HEK293 (cell line): ENCODE results near the gene CCDC142.

Experiments used
- KLF9 ChIP-seq: fragments of 450-650 bp; formaldehyde crosslinking; IDR thresholded peaks from 2 replicates; pipeline ENCODE4 v1.5.1; 2016; ENCODE audit warnings: missing biosample characterization, missing genetic modification characterization, low read depth
- SETDB1 ChIP-seq: IDR thresholded peaks from one replicate; pipeline ENCODE4 v1.6.1; 2017; ENCODE audit warnings: mild to moderate bottlenecking, low read length, moderate library complexity, mixed read lengths; ENCODE audit not compliant: insufficient read length
- SP2 ChIP-seq: fragments of 450-650 bp; formaldehyde crosslinking; IDR thresholded peaks from 2 replicates; pipeline ENCODE4 v1.5.1; 2016; ENCODE audit warnings: missing biosample characterization, missing genetic modification characterization
- YY1 ChIP-seq: fragments of 450-650 bp; formaldehyde crosslinking; IDR thresholded peaks from 2 replicates; pipeline ENCODE4 v1.5.1; 2018; ENCODE audit warnings: missing biosample characterization, missing genetic modification characterization
- ZNF24 ChIP-seq: fragments of 450-650 bp; formaldehyde crosslinking; IDR thresholded peaks from 2 replicates; pipeline ENCODE4 v1.5.1; 2016; ENCODE audit warnings: missing biosample characterization, missing genetic modification characterization
- ZNF560 ChIP-seq: fragments of 450-650 bp; formaldehyde crosslinking; IDR thresholded peaks from 2 replicates; pipeline ENCODE4 v1.5.1; 2017; ENCODE audit warnings: missing biosample characterization, missing genetic modification characterization, borderline replicate concordance
- TF ChIP-seq, protein P1 (sequence below): fragments of 450-650 bp; formaldehyde crosslinking; IDR thresholded peaks from 2 replicates; pipeline ENCODE4 v1.5.1; 2016; ENCODE audit warnings: missing biosample characterization, missing genetic modification characterization
- TF ChIP-seq, protein P2 (sequence below): fragments of 450-650 bp; formaldehyde crosslinking; IDR thresholded peaks from 2 replicates; pipeline ENCODE4 v1.5.1; 2016; ENCODE audit warnings: missing biosample characterization, missing genetic modification characterization
- TF ChIP-seq, protein P3 (sequence below): fragments of 450-650 bp; formaldehyde crosslinking; IDR thresholded peaks from 2 replicates; pipeline ENCODE4 v1.5.1; 2017; ENCODE audit warnings: missing biosample characterization, missing genetic modification characterization
- TF ChIP-seq, protein P4 (sequence below): fragments of 450-650 bp; formaldehyde crosslinking; IDR thresholded peaks from 2 replicates; pipeline ENCODE4 v1.5.1; 2016; ENCODE audit warnings: missing biosample characterization, missing genetic modification characterization
- TF ChIP-seq, protein P5 (sequence below): fragments of 450-650 bp; formaldehyde crosslinking; IDR thresholded peaks from 2 replicates; pipeline ENCODE4 v1.5.1; 2016; ENCODE audit warnings: missing biosample characterization, missing genetic modification characterization

DNA sequence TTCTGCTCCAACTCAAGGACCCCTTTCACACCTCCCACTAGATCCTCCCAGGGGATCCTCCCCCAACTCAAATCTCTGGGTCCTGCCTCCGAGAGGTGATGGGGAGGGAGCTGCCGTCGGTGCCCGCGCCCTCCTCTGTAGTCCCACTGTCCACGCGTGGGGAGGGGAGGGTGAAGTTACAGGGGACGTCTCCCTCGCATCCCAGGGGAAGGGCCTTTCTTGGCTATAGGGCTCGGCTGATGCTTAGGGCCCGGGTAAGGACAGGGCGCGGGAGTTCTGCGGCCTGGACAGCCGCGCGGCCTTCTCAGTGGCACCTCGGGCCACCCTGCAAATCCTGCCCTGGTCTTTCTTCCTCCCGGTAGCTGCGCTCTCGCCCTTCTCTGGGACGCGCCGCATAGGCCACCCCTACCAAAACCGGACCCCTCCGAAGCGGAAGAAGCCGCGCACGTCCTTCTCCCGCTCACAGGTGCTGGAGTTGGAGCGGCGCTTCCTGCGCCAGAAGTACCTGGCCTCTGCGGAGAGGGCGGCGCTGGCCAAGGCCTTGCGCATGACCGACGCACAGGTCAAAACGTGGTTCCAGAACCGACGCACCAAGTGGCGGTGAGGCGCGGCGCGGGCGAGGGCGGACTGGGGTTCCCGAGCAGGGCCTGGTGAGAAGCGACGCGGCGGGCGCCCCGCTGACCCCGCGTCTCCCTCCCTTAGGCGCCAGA is 32.6 kb upstream of the CCDC142 start:
- no peak for TF ChIP-seq ZNF560 (tag by site-specific recombination)
- no peak for TF ChIP-seq SP2
- TF ChIP-seq, protein P1, sequence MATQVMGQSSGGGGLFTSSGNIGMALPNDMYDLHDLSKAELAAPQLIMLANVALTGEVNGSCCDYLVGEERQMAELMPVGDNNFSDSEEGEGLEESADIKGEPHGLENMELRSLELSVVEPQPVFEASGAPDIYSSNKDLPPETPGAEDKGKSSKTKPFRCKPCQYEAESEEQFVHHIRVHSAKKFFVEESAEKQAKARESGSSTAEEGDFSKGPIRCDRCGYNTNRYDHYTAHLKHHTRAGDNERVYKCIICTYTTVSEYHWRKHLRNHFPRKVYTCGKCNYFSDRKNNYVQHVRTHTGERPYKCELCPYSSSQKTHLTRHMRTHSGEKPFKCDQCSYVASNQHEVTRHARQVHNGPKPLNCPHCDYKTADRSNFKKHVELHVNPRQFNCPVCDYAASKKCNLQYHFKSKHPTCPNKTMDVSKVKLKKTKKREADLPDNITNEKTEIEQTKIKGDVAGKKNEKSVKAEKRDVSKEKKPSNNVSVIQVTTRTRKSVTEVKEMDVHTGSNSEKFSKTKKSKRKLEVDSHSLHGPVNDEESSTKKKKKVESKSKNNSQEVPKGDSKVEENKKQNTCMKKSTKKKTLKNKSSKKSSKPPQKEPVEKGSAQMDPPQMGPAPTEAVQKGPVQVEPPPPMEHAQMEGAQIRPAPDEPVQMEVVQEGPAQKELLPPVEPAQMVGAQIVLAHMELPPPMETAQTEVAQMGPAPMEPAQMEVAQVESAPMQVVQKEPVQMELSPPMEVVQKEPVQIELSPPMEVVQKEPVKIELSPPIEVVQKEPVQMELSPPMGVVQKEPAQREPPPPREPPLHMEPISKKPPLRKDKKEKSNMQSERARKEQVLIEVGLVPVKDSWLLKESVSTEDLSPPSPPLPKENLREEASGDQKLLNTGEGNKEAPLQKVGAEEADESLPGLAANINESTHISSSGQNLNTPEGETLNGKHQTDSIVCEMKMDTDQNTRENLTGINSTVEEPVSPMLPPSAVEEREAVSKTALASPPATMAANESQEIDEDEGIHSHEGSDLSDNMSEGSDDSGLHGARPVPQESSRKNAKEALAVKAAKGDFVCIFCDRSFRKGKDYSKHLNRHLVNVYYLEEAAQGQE (tag by site-specific recombination): no peak
- TF ChIP-seq YY1 (tag by site-specific recombination): no peak
- no peak for TF ChIP-seq ZNF24 (tag by site-specific recombination)
- TF ChIP-seq, protein P2, sequence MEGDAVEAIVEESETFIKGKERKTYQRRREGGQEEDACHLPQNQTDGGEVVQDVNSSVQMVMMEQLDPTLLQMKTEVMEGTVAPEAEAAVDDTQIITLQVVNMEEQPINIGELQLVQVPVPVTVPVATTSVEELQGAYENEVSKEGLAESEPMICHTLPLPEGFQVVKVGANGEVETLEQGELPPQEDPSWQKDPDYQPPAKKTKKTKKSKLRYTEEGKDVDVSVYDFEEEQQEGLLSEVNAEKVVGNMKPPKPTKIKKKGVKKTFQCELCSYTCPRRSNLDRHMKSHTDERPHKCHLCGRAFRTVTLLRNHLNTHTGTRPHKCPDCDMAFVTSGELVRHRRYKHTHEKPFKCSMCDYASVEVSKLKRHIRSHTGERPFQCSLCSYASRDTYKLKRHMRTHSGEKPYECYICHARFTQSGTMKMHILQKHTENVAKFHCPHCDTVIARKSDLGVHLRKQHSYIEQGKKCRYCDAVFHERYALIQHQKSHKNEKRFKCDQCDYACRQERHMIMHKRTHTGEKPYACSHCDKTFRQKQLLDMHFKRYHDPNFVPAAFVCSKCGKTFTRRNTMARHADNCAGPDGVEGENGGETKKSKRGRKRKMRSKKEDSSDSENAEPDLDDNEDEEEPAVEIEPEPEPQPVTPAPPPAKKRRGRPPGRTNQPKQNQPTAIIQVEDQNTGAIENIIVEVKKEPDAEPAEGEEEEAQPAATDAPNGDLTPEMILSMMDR (tag by site-specific recombination): no peak
- TF ChIP-seq, protein P3, sequence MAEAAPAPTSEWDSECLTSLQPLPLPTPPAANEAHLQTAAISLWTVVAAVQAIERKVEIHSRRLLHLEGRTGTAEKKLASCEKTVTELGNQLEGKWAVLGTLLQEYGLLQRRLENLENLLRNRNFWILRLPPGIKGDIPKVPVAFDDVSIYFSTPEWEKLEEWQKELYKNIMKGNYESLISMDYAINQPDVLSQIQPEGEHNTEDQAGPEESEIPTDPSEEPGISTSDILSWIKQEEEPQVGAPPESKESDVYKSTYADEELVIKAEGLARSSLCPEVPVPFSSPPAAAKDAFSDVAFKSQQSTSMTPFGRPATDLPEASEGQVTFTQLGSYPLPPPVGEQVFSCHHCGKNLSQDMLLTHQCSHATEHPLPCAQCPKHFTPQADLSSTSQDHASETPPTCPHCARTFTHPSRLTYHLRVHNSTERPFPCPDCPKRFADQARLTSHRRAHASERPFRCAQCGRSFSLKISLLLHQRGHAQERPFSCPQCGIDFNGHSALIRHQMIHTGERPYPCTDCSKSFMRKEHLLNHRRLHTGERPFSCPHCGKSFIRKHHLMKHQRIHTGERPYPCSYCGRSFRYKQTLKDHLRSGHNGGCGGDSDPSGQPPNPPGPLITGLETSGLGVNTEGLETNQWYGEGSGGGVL: no peak
- TF ChIP-seq KLF9: no peak
- TF ChIP-seq, protein P4, sequence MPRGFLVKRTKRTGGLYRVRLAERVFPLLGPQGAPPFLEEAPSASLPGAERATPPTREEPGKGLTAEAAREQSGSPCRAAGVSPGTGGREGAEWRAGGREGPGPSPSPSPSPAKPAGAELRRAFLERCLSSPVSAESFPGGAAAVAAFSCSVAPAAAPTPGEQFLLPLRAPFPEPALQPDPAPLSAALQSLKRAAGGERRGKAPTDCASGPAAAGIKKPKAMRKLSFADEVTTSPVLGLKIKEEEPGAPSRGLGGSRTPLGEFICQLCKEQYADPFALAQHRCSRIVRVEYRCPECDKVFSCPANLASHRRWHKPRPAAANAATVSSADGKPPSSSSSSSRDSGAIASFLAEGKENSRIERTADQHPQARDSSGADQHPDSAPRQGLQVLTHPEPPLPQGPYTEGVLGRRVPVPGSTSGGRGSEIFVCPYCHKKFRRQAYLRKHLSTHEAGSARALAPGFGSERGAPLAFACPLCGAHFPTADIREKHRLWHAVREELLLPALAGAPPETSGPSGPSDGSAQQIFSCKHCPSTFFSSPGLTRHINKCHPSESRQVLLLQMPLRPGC: no peak
- TF ChIP-seq, protein P5, sequence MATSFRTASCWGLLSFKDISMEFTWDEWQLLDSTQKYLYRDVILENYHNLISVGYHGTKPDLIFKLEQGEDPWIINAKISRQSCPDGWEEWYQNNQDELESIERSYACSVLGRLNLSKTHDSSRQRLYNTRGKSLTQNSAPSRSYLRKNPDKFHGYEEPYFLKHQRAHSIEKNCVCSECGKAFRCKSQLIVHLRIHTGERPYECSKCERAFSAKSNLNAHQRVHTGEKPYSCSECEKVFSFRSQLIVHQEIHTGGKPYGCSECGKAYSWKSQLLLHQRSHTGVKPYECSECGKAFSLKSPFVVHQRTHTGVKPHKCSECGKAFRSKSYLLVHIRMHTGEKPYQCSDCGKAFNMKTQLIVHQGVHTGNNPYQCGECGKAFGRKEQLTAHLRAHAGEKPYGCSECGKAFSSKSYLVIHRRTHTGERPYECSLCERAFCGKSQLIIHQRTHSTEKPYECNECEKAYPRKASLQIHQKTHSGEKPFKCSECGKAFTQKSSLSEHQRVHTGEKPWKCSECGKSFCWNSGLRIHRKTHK (tag by site-specific recombination): no peak
- no peak for TF ChIP-seq SETDB1
